GM12865 (cell line): Measurements from ENCODE around the gene PADI1.

ENCODE experiments used
- DNase-seq: peaks from one replicate; pipeline ENCODE4 v3.0.0; 2010; ENCODE audit warnings: low read depth
- H3K4me3 ChIP-seq: 2 replicates; pipeline ENCODE4 v1.5.1; 2011; ENCODE audit warnings: mild to moderate bottlenecking, low read depth, low read length, control low read depth
- CTCF ChIP-seq: IDR thresholded peaks from 2 replicates; pipeline ENCODE4 v1.5.1; 2011; ENCODE audit warnings: low read length, control low read depth, low read depth, inconsistent platforms; ENCODE audit not compliant: insufficient read depth; ENCODE audit errors: missing control alignments

PADI1 gene

GRCh38 chr1:17167786-17168090, 37.2 kb upstream of the PADI1 start:
- TF ChIP-seq CTCF: no peak
- DNase-seq: no peak
- no peak overlapping the region for H3K4me3 ChIP-seq

- no peak overlapping the region for H3K4me3 ChIP-seq
- no peak for DNase-seq
- TF ChIP-seq CTCF: no peak
Measured at GRCh38 chr1:17168091-17168876, 36.6 kb upstream of the PADI1 start.

- no peak for TF ChIP-seq CTCF
- no peak overlapping the region for H3K4me3 ChIP-seq
- DNase-seq: no peak
Measured at GRCh38 chr1:17170571-17170970, 34.4 kb upstream of the PADI1 start.

GRCh38 chr1:17173217-17173616, 31.7 kb upstream of the PADI1 start:
- DNase-seq: no peak
- TF ChIP-seq CTCF: no peak
- H3K4me3 ChIP-seq: no peak overlapping the region

- TF ChIP-seq CTCF: no peak
- H3K4me3 ChIP-seq: no peak overlapping the region
- no peak for DNase-seq
Measured at GRCh38 chr1:17176306-17177061, 28.4 kb upstream of the PADI1 start.

GRCh38 chr1:17177651-17178050, 27.3 kb upstream of the PADI1 start:
- H3K4me3 ChIP-seq: no peak overlapping the region
- no peak for TF ChIP-seq CTCF
- DNase-seq: no peak

GRCh38 chr1:17181781-17182464, 23.0 kb upstream of the PADI1 start:
- H3K4me3 ChIP-seq: no peak overlapping the region
- TF ChIP-seq CTCF: no peak
- DNase-seq: peak; percentile 34
